K562 (cell line): Measurements from ENCODE around the gene CCDC192. TPM values are rescaled to one million over a fixed set of nuclear protein-coding genes. Genes with fewer than 3 reads are reported as not detected.

Experiments used
- ATAC-seq: fragments of 200-7000 bp; cut with Tn5 transposase; 3 replicates; pipeline ENCODE4 v1.9.1; 2020; ENCODE audit warnings: moderate library complexity
- BruUV-seq: library from RNA; stranded (reverse); fragments of 400-500 nt; replicated peaks from 2 replicates; lab custom pipeline; 2021; lab: Mats Ljungman, UMichigan
- CTCF ChIA-PET: fragments of 300-600 bp; formaldehyde crosslinking; extraction: SDS; loops from one replicate; lab custom pipeline; 2021; ENCODE audit warnings: low intra/inter-chr PET ratio; lab: Yijun Ruan, JAX
- POLR2A ChIA-PET: fragments of 300-600, 350-650 bp; sonication (Branson Sonifier 250); formaldehyde crosslinking; extraction: SDS; loops from one replicate; lab custom pipeline; 2021; ENCODE audit warnings: antibody characterized with exemption, inconsistent platforms; lab: Yijun Ruan, JAX
- DNase-seq, 4 experiments: peaks; one replicate each; pipeline versions ENCODE4 v3.0.0 to v3.0.0-alpha.2; 2011 to 2018; ENCODE audit warnings: low spot score in 3 of 4, mixed read lengths in 3 of 4; ENCODE audit errors: extremely low read depth in 1 of 4
- FAIRE-seq: peaks from 2 replicates; lab custom pipeline; 2011; peaks lifted over from hg19 to GRCh38; lab: Jason Lieb, UNC
- H2AFZ ChIP-seq: 2 replicates; pipeline ENCODE4 v1.6.0; 2011; ENCODE audit warnings: low read depth, low read length, control low read depth, inconsistent platforms
- H3K27ac ChIP-seq: fragments of 200-600 bp; 3 replicates; pipeline ENCODE4 v1.8.0; 2011; ENCODE audit warnings: low read depth, mild to moderate bottlenecking, control low read depth, inconsistent platforms, low read length, moderate library complexity, mixed read lengths; ENCODE audit errors: extremely low read depth
- H3K27me3 ChIP-seq, 2 experiments: fragments of 300-600 bp in 1 of 2; 2 replicates in 1 of 2; 3 replicates in 1 of 2; pipeline versions ENCODE4 v1.6.0 to v1.8.0; 2011; ENCODE audit warnings: inconsistent platforms in 2 of 2, low read length in 2 of 2, mild to moderate bottlenecking in 1 of 2, mixed read lengths in 1 of 2, moderate library complexity in 1 of 2; ENCODE audit not compliant: control insufficient read depth in 2 of 2, insufficient read depth in 2 of 2
- H3K36me3 ChIP-seq: fragments of 300-600 bp; 3 replicates; pipeline ENCODE4 v1.8.0; 2011; ENCODE audit warnings: mild to moderate bottlenecking, low read length, inconsistent platforms; ENCODE audit not compliant: control insufficient read depth, insufficient read depth
- H3K4me1 ChIP-seq, 2 experiments: fragments of 200-600 bp in 1 of 2; replicated peaks in 1 of 2; 2 replicates in 1 of 2; 3 replicates in 1 of 2; pipeline versions ENCODE4 v1.5.1 to v1.8.0; 2011; ENCODE audit warnings: inconsistent platforms in 2 of 2, low read length in 2 of 2, mild to moderate bottlenecking in 1 of 2, mixed read lengths in 1 of 2, moderate library complexity in 1 of 2; ENCODE audit not compliant: control insufficient read depth in 2 of 2, insufficient read depth in 2 of 2
- H3K4me2 ChIP-seq: 2 replicates; pipeline ENCODE4 v1.6.1; 2011; ENCODE audit warnings: low read length, control low read depth, inconsistent platforms, mixed read lengths; ENCODE audit not compliant: insufficient read depth
- H3K4me3 ChIP-seq: fragments of 200-600 bp; sonication (generic), shearing (Covaris generic); 2 replicates; pipeline ENCODE4 v1.5.1; 2016; ENCODE audit warnings: control low read depth, inconsistent platforms
- H3K79me2 ChIP-seq: fragments of 200-600 bp; 3 replicates; pipeline ENCODE4 v1.8.0; 2011; ENCODE audit warnings: low read length, inconsistent platforms; ENCODE audit not compliant: control insufficient read depth, insufficient read depth
- H3K9ac ChIP-seq, 2 experiments: 2 replicates each; pipeline versions ENCODE4 v1.6.0 to v1.6.1; 2011; ENCODE audit warnings: low read depth in 2 of 2, low read length in 2 of 2, control low read depth in 1 of 2, inconsistent platforms in 1 of 2, mild to moderate bottlenecking in 1 of 2, mixed read lengths in 1 of 2; ENCODE audit not compliant: insufficient read depth in 1 of 2
- H3K9me1 ChIP-seq: one replicate; pipeline ENCODE4 v1.6.0; 2011; ENCODE audit warnings: inconsistent platforms, mild to moderate bottlenecking, low read length, moderate library complexity; ENCODE audit not compliant: control insufficient read depth, insufficient read depth
- H3K9me3 ChIP-seq: replicated peaks from 2 replicates; pipeline ENCODE4 v1.5.1; 2011; ENCODE audit warnings: low read depth, low read length, inconsistent platforms; ENCODE audit not compliant: control insufficient read depth, insufficient read depth
- H4K20me1 ChIP-seq: replicated peaks from 2 replicates; pipeline ENCODE4 v1.6.1; 2011; ENCODE audit warnings: low read length, inconsistent platforms, mixed read lengths; ENCODE audit not compliant: control insufficient read depth, insufficient read depth
- BRCA1 ChIP-seq, 2 experiments: fragments of 450-650 bp in 1 of 2; sonication (generic) in 1 of 2; formaldehyde crosslinking in 1 of 2; IDR thresholded peaks; 2 replicates each; pipeline versions ENCODE4 v1.5.0 to v1.6.1; 2017 to 2020; ENCODE audit warnings: mild to moderate bottlenecking in 1 of 2, missing genetic modification reagents in 1 of 2
- NEUROD1 ChIP-seq: fragments of 150-350 bp; IDR thresholded peaks from 2 replicates; pipeline ENCODE4 v1.6.1; 2014; ENCODE audit warnings: borderline replicate concordance, low read length, low read depth; ENCODE audit not compliant: partially characterized antibody
- SIRT6 ChIP-seq: IDR thresholded peaks from one replicate; pipeline ENCODE4 v1.6.1; 2012; ENCODE audit warnings: low read depth, mild to moderate bottlenecking, control low read depth, inconsistent platforms, low read length, moderate library complexity
- ZNF311 ChIP-seq: fragments of 250-450 bp; sonication (Bioruptor Pico); IDR thresholded peaks from 2 replicates; pipeline ENCODE4 v1.4.0; 2020; ENCODE audit warnings: mild to moderate bottlenecking, moderate library complexity
- ZNF639 ChIP-seq, 2 experiments: fragments of 200-800 bp in 1 of 2; sonication (Bioruptor generic) in 1 of 2; sonication (generic) in 1 of 2; formaldehyde crosslinking in 1 of 2; IDR thresholded peaks in 1 of 2; conservative IDR thresholded peaks in 1 of 2; 2 replicates each; pipeline versions ENCODE4 v1.5.0 to v1.6.1; 2016 to 2020; ENCODE audit warnings: missing compliant biosample characterization in 1 of 2, missing genetic modification characterization in 1 of 2, missing genetic modification reagents in 1 of 2
- WGBS: fragments of 100-300 bp; shearing (Covaris generic); methylation state at CpG from one replicate; pipeline ENCODE4 v1.1.6; 2016; ENCODE audit warnings: low coverage, mixed read lengths; ENCODE audit not compliant: insufficient coverage; ENCODE audit errors: missing lambda C conversion rate; 5-methylcytosine and 5-hydroxymethylcytosine counted together
- in situ Hi-C: fragments of 300-500 bp; cut with MboI; formaldehyde crosslinking; loops from 4 replicates; pipeline ENCODE4 v1.15.0; 2018; ENCODE audit warnings: inconsistent platforms, mixed read lengths
- intact Hi-C: fragments of 100-400 bp; cut with micrococcal nuclease; formaldehyde crosslinking; loops from 2 replicates; pipeline ENCODE4 v1.14.2; 2022
- polyA plus RNA-seq, 8 experiments: library from polyadenylated mRNA; depleted of rRNA in 4 of 8; stranded (reverse) in 5 of 8; unstranded in 3 of 8; fragments of >200 nt; fragmentation: Nextera tagmentation in 2 of 8; fragmentation: Illumina TruSeq in 1 of 8; extraction: Ambion mirVana in 2 of 8; extraction: Trizol in 1 of 8; gene quantifications; 2 replicates each; pipeline versions ENCODE4 v1.2.1 to v1.2.3, GENCODE V29; 2011 to 2014; ENCODE audit warnings: inconsistent platforms in 1 of 8, missing spikeins in 1 of 8
- total RNA-seq, 7 experiments: library from RNA; depleted of rRNA in 6 of 7; stranded (reverse); fragments of >200 nt in 6 of 7; fragmentation: Illumina TruSeq in 2 of 7; extraction: Trizol in 2 of 7; gene quantifications; 2 replicates each; pipeline versions ENCODE4 v1.2.1 to v1.2.3, GENCODE V29; 2011 to 2021; ENCODE audit warnings: low replicate concordance in 1 of 7

CCDC192 gene
- total and polyA plus RNA-seq, 9 of the 15 experiments (the other 6 are each of a cell fraction or from before 2014, with no cell fraction given), result 0.21 to 0.66 (median 0.38) TPM; not detected in 2

- H3K27me3 ChIP-seq, result no peaks in the 10 kb centered on the region
- H3K79me2 ChIP-seq, result no peaks in the 10 kb centered on the region
- DNase-seq, result no peak
- TF ChIP-seq NEUROD1 (no peak), ZNF639 (CRISPR knock-in tag; conservative IDR thresholded peaks at IDR 0.05 in 1 of 2, IDR thresholded peaks at IDR 0.05 in 1 of 2) (no peak), BRCA1 (IDR thresholded peaks at IDR 0.05) (no peak), BRCA1 (CRISPR knock-in tag; IDR thresholded peaks at IDR 0.05) (no peak), ZNF311 (no peak), SIRT6 (no peak)
- TF ChIP-seq, all 486 proteins: peak for 0
- H3K4me3 ChIP-seq, result no peak overlapping the region
- H3K9me1 ChIP-seq, result no peaks in the 10 kb centered on the region
- intact Hi-C loops, result no loop called here
- BruUV-seq, result no TSS peak
- no peaks in the 10 kb centered on the region for H3K36me3 ChIP-seq
- no peak for ATAC-seq
- ChIA-PET POLR2A (no interaction called here), CTCF (no interaction called here)
- H3K9ac ChIP-seq, result no peak overlapping the region
- H3K27ac ChIP-seq, result no peak overlapping the region
- 8% methylated on average over 2 of the region's 2 CpGs for WGBS
- H3K4me1 ChIP-seq, result no peaks in the 10 kb centered on the region
- no peak overlapping the region for H2AFZ ChIP-seq
- in situ Hi-C loops, result no loop called here
- FAIRE-seq, result no peak
- no peak overlapping the region for H3K4me2 ChIP-seq
- H4K20me1 ChIP-seq, result no peaks in the 10 kb centered on the region
- H3K9me3 ChIP-seq, result no peaks in the 10 kb centered on the region
Observed at GRCh38 chr5:127824126-127824525, 120.9 kb downstream of the CCDC192 start.
